ENCODE data around the gene TAAR6. TPM values are rescaled to one million over a fixed set of nuclear protein-coding genes. Genes with fewer than 3 reads are reported as not detected.
"Not testable (repeated sequence)": the region's sequence is repeated elsewhere in the genome, so short reads cannot be mapped to it uniquely, and the experiment has no call there.

The TAAR6 gene, protein sequence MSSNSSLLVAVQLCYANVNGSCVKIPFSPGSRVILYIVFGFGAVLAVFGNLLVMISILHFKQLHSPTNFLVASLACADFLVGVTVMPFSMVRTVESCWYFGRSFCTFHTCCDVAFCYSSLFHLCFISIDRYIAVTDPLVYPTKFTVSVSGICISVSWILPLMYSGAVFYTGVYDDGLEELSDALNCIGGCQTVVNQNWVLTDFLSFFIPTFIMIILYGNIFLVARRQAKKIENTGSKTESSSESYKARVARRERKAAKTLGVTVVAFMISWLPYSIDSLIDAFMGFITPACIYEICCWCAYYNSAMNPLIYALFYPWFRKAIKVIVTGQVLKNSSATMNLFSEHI
- polyA plus RNA-seq (ENCODE audit: insufficient read length in 3 of 3) = under 1 TPM in 1 of 3 donors, not detected in 2; 0.30 TPM
- long read RNA-seq, donor 1 = 0 reads
- long read RNA-seq, donor 2 = 0 reads
- long read RNA-seq, donor 3 = 0 reads
- long read RNA-seq, donor 4 = 0 reads
- long read RNA-seq, donor 5 = 0 reads
- long read RNA-seq, donor 6 = 0 reads
- long read RNA-seq, donor 7 = 0 reads
- long read RNA-seq, donor 8 = 0 reads
- long read RNA-seq, donor 9 = 0 reads
- long read RNA-seq, donor 10 = 0 reads
- long read RNA-seq, donor 11 = 0 reads
- long read RNA-seq, donor 12 = 0 reads
- long read RNA-seq, donor 13 = 0 reads
- long read RNA-seq, donor 14 = 0 reads
- long read RNA-seq, donor 15 = 0 reads
- long read RNA-seq, donor 16 = 0 reads

DNA sequence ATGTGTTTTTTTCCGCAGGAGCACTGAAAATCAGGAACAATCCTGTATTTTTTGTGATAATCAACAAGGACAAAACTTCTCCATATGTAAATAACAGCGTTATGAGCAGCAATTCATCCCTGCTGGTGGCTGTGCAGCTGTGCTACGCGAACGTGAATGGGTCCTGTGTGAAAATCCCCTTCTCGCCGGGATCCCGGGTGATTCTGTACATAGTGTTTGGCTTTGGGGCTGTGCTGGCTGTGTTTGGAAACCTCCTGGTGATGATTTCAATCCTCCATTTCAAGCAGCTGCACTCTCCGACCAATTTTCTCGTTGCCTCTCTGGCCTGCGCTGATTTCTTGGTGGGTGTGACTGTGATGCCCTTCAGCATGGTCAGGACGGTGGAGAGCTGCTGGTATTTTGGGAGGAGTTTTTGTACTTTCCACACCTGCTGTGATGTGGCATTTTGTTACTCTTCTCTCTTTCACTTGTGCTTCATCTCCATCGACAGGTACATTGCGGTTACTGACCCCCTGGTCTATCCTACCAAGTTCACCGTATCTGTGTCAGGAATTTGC is at the start of gene TAAR6:
TSS of gene TAAR6 (plus strand) at position 102 of the 557 bp plus-strand sequence. CDS start at position 102, 0 bp downstream.
- DNase-seq = no peak

DNA sequence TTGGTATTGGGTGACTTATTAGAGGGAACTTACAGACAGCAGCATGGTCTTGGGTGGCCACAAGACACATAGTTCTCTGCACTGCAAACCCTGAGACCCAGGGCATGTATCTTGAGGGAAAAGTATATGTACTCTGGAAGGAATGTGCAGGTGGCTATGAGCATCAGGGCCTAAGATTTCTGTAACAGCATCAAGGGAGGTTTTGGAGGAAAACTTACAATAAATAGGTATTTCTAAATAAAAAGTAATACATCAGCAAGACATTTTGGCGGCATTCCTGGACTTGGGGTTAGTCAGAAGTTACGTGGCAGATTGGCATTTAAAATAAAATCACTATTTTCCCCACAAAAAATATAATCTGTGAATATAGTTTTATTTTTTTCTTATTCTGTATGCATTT is 49.2 kb upstream of the TAAR6 start:
- no peak for DNase-seq

DNA sequence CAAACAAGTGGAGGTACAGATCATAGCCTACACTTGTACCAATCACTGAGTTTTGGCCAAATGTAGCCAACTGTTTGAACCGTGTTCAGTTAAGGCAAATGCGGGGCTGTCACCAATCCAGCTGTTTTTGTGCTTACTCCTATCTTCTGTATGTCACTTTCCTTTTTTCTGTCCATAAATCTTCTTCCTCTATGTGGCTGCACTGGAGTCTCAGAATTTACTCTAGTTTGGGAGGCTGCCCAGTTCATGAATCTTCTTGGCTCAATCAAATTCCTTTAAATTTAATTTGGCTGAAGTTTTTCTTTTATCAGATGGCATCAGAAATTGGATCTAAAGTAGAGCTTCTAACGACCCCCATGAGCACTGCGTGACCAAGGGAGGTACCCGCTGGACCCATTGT is 45.5 kb upstream of the TAAR6 start:
- no peak for DNase-seq

DNA sequence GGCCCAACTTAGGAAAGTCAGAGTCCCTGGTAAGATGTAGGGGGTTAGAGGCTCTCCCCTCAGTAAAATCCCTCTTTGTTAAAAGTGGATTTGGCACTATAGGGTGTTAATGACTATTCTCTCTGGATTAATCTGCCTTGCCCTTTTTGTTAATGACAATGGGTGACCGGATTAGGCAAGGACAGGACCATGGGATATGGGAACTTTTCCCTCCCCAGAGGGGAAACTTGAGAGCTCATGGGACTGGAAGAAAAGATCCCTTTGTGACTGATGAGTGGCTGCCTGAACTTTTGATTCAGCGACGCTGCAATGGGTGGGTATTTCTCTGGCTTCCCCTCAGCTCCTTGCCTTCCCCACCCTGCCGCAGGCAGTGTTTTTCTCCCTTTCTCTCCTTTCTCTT is 44.3 kb upstream of the TAAR6 start:
- no peak for DNase-seq

DNA sequence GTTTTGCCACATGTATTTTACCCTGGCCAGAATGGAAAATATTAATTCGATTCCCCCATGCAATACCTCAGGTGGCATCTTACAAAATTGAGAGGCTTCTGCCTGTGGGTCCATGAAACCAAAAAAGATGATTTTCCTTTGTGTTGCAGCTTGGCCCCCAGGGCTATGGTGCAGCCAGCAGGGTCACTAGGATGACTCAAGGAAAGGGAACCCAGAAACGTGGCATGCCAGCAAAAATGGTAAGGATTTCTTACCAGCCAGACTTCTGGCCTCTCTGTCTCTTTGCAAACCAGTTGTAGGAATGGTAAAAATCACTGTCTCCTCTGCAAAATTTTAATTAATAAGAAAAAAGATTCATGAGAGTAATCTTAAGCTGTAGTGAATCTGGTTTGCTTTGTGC is 43.7 kb upstream of the TAAR6 start:
- DNase-seq = no peak

DNA sequence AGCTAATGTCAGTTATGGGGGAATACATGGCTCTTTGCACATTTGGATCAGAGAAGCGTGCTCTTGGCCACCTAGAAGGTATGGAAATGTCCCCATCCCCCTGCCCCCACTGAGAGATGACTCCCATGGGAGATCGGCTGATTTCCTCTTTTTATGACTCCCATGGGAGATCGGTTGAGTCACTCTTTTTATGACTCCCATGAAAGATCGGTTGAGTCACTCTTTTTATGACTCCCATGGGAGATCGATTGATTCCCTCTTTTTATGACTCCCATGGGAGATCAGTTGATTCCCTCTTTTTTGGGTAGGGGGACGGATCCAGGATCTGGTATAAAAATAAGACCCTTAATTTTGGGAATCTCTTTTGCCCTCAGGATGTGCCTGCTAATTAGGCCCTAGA is 42.3 kb upstream of the TAAR6 start:
- DNase-seq = no peak

DNA sequence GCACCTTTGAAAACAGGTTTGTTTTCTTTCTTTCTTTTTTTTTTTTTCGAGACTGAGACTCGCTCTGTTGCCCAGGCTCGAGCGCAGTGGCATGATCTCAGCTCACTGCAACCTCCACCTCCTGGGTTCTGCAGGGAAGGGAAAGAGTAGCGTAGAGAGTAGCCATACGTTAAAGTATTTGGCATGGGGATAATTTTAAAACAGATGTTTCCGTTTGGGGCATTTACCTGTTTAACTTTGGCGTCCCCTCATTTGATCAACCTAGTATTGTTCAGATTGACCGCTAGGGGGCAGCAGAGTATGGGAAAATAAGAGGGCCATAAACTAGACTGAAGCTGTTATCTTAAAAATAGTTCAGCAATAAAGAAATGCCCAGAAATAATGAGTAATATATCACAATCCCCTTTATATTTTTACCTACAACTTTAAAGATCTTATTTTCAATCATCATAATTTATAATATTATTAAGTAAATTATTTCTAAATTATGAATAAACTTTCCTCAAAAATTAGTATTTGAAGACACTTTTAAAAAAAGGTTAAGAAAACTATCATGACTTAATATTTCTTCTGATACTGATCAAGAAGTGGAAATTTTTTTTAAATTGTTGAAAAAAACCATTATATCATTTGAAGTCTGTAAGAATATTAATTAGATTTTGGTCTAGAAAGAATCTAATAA is 39.7 kb upstream of the TAAR6 start:
- DNase-seq = peak; percentile 71

DNA sequence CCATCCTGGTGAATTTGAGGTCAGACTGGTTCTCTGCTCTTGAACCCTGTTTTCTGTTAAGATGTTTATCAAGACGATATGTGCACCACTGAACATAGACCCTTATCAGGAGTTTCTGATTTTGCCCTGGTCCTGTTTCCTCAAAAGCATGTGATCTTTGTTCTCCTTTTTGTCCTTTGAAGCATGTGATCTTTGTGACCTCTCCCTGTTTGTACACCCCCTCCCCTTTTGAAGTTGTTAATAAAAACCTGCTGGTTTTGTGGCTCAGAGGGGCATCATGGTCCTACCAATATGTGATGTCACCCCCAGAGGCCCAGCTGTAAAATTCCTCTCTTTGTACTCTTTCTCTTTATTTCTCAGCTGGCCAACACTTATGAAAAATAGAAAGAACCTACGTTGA is 35.6 kb upstream of the TAAR6 start:
- DNase-seq = not testable (repeated sequence)

DNA sequence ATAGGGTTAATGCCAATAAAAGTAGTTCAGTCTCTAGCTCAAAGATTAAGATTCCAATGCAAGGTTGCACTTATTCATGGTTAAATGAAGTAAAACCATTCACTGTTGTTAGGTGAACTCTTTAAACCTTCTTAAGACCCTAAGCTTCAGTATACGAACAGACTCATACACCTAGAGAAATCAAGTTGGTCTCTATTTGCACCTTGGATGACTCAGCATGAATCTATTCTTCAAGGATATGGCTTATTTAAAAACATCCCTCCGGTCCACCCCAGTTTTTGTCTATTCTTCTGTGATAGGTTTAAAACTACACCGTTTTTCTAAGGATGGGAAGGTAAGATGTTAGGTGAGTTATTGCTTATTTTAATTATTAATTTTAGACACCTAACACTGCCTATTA is 33.0 kb upstream of the TAAR6 start:
- no peak for DNase-seq

DNA sequence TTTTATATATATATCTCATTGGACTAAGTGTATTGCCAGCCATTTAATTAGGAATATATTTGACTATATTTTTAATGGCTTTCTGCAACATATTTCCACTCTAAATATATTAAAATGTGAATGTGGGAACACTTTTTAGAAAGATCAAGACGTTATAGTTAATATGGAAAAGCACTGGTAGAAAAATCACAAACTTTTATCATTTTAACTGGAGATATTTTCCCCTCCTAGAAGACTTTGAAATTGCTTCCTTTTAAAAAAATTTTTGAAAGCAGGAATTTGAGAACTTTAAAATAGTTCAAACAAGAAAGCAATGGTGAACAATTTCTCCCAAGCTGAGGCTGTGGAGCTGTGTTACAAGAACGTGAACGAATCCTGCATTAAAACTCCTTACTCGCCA is 32.1 kb upstream of the TAAR6 start, which contains the start of gene TAAR9:
TSS of gene TAAR9 (plus strand) at position 301 of the 400 bp plus-strand sequence. CDS start at position 314, 13 bp downstream.
- DNase-seq = no peak

DNA sequence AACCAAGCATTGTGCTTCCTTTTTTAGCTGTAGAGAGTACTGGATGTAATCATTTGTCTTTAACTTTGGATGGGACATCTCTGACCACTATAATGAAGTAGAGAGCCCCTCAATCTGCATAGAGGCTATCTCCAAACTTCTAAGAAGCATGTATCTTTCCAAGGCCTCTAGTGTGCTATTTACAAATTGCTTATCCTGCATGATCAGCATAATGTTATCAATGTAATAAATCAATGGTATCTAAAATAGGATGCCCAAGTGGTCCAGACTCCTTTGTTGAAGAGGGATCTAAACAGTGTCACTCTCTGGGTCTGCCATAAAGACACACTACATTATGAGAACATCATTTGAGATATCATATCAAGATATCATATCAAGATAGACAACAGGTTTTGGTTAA is 25.3 kb upstream of the TAAR6 start:
- DNase-seq = no peak

DNA sequence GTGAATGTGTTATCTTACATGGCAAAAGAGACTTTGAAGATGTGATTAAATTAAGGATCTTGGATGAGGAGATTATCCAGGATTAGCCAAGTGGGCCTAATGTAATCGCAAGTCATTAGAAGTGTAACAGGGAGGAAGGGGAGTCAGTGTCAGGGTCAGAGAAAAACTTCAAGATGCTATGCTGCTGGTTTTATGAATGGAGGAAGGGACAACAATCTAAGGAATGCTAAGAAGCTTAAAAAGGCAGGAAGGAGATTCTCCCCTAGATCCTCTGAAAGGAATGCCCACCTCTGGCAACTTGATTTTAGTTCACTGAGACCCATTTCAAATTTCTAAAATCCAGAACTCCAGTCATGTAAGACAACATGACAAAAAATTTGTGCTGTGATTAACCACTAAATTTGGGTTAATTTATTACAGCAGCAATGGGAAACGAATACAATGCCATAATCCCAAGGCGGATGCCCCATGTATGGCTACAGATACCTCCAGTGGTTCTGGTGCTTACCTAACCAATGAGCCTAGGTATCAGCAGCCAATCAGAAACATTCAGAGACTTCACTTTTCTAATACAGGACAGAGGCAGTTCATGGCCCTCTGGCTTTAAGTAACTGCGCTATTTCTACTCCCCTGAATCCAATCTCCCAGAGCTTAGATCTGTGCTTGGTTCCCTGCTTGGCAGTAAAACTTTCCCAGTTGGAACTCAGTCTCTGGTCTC is 21.2 kb upstream of the TAAR6 start:
- no peak for DNase-seq

DNA sequence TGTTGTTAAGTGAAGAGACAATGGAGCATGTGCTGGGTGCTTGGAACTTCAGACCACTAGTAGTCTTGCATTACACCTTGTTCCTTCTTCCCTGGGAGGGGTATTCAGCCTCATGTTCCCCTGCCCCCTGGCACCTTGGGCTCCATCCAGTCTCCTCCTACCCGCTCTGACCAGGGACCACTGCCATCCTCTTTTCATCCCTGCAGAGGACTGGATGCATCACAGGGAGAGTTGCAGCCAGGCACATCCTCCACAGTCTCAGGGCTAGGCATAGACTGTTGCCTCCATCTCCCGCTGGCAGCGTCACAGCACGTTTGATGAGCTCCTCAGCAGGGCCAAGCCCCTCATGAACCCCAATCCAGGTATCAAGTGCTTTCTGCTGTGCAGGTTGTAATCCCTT is 18.9 kb upstream of the TAAR6 start:
- no peak for DNase-seq

DNA sequence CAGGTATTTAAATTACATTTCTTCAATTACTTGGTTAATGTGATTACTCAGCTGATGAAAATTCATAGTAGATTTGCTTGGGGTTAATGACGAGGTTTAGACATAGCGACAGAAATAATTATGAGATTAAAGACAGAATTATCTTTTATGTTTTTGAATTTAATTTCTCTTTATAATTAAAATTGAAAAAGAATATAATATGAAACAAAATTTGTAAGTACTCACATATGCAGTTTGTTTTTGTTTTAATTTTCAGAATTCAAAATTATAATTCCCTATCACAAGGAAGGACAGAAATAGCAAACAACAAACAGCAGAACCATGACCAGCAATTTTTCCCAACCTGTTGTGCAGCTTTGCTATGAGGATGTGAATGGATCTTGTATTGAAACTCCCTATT is 17.8 kb upstream of the TAAR6 start, which contains the start of gene TAAR8:
TSS of gene TAAR8 (plus strand) at position 301 of the 400 bp plus-strand sequence. CDS start at position 322, 21 bp downstream.
- DNase-seq = no peak

DNA sequence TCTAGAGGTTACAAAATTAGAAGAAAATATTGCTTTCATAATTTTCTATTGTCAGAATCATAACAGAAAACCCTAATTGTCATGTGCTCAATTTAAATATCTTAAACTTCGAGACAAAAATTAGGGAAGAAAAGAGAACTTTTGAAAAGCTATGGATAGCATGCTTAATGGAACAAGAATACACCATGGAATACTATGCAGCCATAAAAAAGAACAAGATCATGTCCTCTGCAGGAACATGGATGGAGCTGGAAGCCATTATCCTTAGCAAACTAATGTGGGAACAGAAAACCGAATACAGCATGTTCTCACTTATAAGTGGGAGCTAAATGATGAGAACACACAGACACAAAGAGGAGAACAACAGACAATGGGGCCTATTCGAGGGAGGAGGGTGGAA is 10.0 kb upstream of the TAAR6 start:
- DNase-seq = not testable (repeated sequence)

DNA sequence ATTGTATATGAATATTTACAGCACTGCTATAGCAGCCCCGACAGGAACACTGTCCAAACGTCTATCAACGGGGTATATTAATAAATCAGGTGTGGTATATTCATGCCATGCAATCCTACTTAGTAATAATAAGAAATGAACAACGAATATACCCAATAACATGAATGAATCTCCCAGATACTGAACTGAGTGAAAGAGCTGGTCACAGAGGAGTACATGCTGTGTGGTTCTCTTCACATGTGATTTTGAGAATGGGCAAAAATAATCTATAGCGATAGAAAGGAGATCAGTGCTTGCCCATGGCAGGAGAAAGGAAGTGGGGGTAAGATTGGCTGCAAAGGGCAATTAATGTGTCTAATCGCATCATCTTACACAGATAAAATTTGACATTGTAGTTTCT is 3.7 kb upstream of the TAAR6 start:
- no peak for DNase-seq

DNA sequence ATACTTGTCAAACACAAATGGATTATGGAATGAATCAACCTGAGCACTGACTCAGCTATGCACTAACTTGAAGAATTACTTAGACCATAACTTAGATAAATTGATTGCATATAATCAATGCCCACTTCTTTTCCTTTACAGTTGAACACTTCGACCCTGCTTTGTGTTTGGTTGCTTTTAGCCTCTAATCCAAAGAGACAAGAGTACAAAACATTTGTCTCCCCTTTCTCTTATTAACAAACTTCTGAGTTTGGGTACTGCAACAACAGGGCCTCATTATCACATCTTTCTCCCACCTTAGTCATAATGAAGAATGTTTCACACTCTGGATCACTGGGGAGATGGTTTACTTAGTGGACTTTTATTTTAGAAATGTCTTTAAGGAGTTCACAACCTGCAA is 2.6 kb upstream of the TAAR6 start:
- DNase-seq = no peak

DNA sequence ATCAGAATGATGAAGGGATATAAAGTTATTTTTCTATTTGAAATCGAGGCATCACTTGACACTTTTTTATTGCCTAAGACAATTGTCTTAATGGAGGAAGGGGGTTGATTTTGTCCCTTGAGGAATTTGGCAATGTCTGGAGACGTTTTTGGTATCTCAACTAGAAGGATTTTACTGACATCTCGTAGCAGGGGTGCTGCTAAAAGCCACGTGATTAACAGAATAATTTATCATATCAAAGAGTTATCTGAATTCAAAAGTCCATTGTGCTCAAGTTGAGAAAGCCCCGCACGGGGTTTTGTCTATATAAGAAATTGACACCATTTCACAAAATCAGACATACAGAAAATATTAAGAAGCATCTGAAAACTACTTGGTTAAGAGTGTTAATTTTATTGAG is 1.5 kb upstream of the TAAR6 start:
- DNase-seq = no peak

DNA sequence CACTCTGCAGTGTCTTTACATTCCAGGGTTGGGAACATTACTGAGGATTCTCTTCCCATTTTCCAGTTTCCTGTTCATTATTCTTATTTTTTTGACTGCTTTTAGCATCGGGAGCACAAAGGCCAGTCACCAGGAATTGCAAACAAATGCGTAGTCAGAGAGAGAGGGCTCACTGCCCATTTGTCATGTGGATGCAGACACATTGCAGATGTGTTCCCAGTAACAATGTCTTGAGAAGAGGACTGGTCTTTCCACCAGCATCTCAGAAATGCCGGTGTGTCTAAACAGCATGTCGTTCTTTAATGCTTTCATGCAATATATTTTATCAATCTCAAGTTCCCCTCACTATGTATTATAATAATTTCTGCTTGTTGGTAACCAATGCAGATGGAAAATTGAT is 952 bp upstream of the TAAR6 start:
- DNase-seq = peak; percentile 1

DNA sequence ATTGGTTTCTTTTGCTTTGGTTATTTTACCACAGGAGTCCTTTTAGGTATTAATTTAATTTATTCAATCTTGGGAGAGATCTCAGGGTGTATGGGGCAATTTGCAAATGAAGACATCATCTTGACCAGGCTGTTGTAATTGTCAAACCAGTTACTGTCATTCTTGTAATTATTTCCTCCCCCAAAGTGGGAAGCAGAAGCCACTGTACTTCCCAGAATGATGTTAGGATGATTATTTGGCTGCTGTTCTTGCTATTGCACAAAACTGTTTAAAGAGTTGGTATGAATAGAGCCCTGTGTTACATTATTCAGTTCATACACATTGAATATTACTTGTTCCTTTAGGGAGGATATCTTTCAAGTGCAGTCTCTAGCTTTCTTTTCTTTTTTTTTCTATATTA is 1.7 kb downstream of the TAAR6 start:
- no peak for DNase-seq

DNA sequence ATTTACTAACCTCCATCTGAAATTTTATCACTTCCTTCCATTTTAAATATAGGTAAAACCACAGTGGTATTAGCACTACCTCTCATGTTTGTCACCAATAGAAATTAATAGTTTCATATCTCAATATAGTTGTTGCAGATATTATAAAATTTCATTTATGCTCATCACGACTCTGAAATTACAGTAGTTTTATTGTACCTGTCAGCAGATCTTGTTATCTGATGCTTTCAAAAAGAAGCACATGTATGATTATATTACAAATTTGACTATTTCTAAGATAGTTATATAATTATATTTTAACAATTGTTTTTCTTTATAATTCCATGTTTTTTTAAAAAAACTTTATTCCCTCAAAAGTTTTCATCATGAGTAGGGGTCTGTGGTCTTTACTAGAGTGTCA is 14.6 kb downstream of the TAAR6 start:
- DNase-seq = no peak

DNA sequence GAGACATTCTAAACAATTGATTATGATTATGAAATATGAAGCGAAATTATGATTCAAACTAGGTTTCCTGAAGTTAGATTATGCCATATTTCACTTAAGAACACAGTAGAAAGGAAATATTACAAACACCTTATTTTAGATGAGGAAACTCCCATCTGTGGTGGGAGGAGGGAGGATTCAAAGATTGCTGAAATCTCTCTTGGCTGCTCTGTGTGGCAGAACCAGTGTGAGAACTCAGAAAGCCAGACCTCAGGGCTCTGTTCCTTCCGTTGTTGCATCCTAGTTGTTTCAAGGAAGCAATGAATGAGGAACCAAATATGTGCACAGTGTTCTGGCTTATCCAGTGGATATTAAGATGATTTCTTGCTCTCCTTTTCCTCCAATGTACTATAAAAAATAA is 17.3 kb downstream of the TAAR6 start:
- no peak for DNase-seq
